Activated CD8-positive, alpha-beta T cell treated with anti-CD3 and anti-CD28 coated beads for 36 hours (primary cell): ENCODE measurements around the gene SFMBT1. TPM values are rescaled to one million over a fixed set of nuclear protein-coding genes. Genes with fewer than 3 reads are reported as not detected.
A peak's percentile ranks its signal among the peaks of the same experiment; 100 is the strongest.

Experiments used
- ATAC-seq: fragments of 200-7000 bp; cut with Tn5 transposase; one replicate; pipeline ENCODE4 v1.10.0; 2021; ENCODE audit warnings: mild to moderate bottlenecking, moderate library complexity
- CTCF ChIA-PET: fragments of 350-600 bp; sonication (Branson Sonifier 250); formaldehyde crosslinking; loops from one replicate; lab custom pipeline; 2021; ENCODE audit warnings: antibody characterized with exemption; lab: Charles Lee
- POLR2A ChIA-PET: fragments of 350-600 bp; sonication (Branson Sonifier 250); formaldehyde crosslinking; loops from one replicate; lab custom pipeline; 2021; ENCODE audit warnings: antibody characterized with exemption; lab: Charles Lee
- DNase-seq: peaks from one replicate; pipeline ENCODE4 v3.0.0-alpha.2; 2020
- H3K27ac Mint-ChIP-seq: one replicate; pipeline ENCODE4 v1.8.0; 2021; ENCODE audit warnings: mild to moderate bottlenecking, mixed read lengths
- H3K27me3 Mint-ChIP-seq: one replicate; pipeline ENCODE4 v1.8.0; 2021; ENCODE audit warnings: mixed read lengths
- H3K36me3 Mint-ChIP-seq: one replicate; pipeline ENCODE4 v1.8.0; 2021; ENCODE audit warnings: low read depth, mixed read lengths
- H3K4me1 Mint-ChIP-seq: one replicate; pipeline ENCODE4 v1.8.0; 2021; ENCODE audit warnings: low read depth, mixed read lengths
- H3K4me3 Mint-ChIP-seq: one replicate; pipeline ENCODE4 v1.8.0; 2021; ENCODE audit warnings: mild to moderate bottlenecking, moderate library complexity, mixed read lengths
- H3K9me3 Mint-ChIP-seq: one replicate; pipeline ENCODE4 v1.8.0; 2021; ENCODE audit warnings: mixed read lengths
- CTCF ChIP-seq: fragments of 200-600 bp; IDR thresholded peaks from one replicate; pipeline ENCODE4 v1.8.0; 2022; ENCODE audit warnings: antibody characterized with exemption, mild to moderate bottlenecking
- intact Hi-C: fragments of 100-400 bp; cut with micrococcal nuclease; formaldehyde crosslinking; loops from one replicate; pipeline ENCODE4 v1.10.0; 2022
- total RNA-seq, 2 experiments: library from RNA; stranded (reverse); gene quantifications; one replicate each; pipeline ENCODE4 v1.2.3, GENCODE V29; 2021

Gene SFMBT1
- total RNA-seq, 2 experiments from 2014 or later = 17.8 to 20.1 TPM

- Mint-ChIP-seq H3K27me3 (no peaks in the 10 kb centered on the region), H3K27ac (no peak overlapping the region), H3K4me3 (no peak overlapping the region), H3K9me3 (no peaks in the 10 kb centered on the region), H3K4me1 (peaks cover 31% of the 10 kb centered on the region), H3K36me3 (peaks cover 2% of the 10 kb centered on the region)
- ATAC-seq (no peak), DNase-seq (no peak)
- intact Hi-C loops = no loop called here
- POLR2A ChIA-PET = interaction anchor here (1.1 kb wide), 1 partner anchor 14 kb away, joined by 3 read pairs; no protein-coding TSS in a partner anchor
- CTCF ChIA-PET = interaction anchor here (1.2 to 2.1 kb wide), 4 partner anchors 10 to 58 kb away, joined by 3 to 10 read pairs (median 5); no protein-coding TSS in a partner anchor
- no peak for TF ChIP-seq CTCF
These were observed 166.8 kb downstream of the SFMBT1 start for GRCh38 chr3:52879090-52879489.

- no peak for ATAC-seq
- no peak for DNase-seq
- H3K9me3 Mint-ChIP-seq = no peaks in the 10 kb centered on the region
- no peak overlapping the region for H3K27ac Mint-ChIP-seq
- intact Hi-C loops = no loop called here
- H3K4me3 Mint-ChIP-seq = no peak overlapping the region
- no peak for TF ChIP-seq CTCF
- ChIA-PET POLR2A (no interaction called here), CTCF (no interaction called here)
- peaks cover 41% of the 10 kb centered on the region for H3K4me1 Mint-ChIP-seq
- no peaks in the 10 kb centered on the region for H3K27me3 Mint-ChIP-seq
- H3K36me3 Mint-ChIP-seq = peaks cover 2% of the 10 kb centered on the region
These were observed 168.8 kb downstream of the SFMBT1 start for GRCh38 chr3:52877085-52877484.

- H3K4me1 Mint-ChIP-seq = peaks cover 41% of the 10 kb centered on the region
- intact Hi-C loops = no loop called here
- no peaks in the 10 kb centered on the region for H3K27me3 Mint-ChIP-seq
- peaks cover 2% of the 10 kb centered on the region for H3K36me3 Mint-ChIP-seq
- DNase-seq = peak; percentile 48
- no peak for TF ChIP-seq CTCF
- ATAC-seq = peak; percentile 79
- H3K27ac Mint-ChIP-seq = peak overlapping the region; percentile 59
- ChIA-PET CTCF (interaction anchor here (1.0 to 1.4 kb wide), 5 partner anchors 17 to 239 kb away, joined by 3 to 4 read pairs (median 3); no protein-coding TSS in a partner anchor), POLR2A (interaction anchor here (1.3 to 2.0 kb wide), 2 partner anchors 18 to 22 kb away, joined by 3 to 10 read pairs; partner anchors contain the start of gene STIMATE)
- no peaks in the 10 kb centered on the region for H3K9me3 Mint-ChIP-seq
- H3K4me3 Mint-ChIP-seq = peak overlapping the region; percentile 3
These were observed 170.8 kb downstream of the SFMBT1 start for GRCh38 chr3:52874864-52875587.

GRCh38 chr3:52874160-52874701 lies 171.6 kb downstream of the SFMBT1 start:
- DNase-seq (no peak), ATAC-seq (no peak)
- intact Hi-C loops = no loop called here
- ChIA-PET CTCF (interaction anchor here (1.0 to 1.4 kb wide), 4 partner anchors 16 to 61 kb away, joined by 3 to 4 read pairs (median 3); no protein-coding TSS in a partner anchor), POLR2A (interaction anchor here (2.0 kb wide), 1 partner anchor 19 kb away, joined by 10 read pairs; no protein-coding TSS in a partner anchor)
- Mint-ChIP-seq H3K9me3 (no peaks in the 10 kb centered on the region), H3K4me1 (peaks cover 41% of the 10 kb centered on the region), H3K27me3 (no peaks in the 10 kb centered on the region), H3K27ac (no peak overlapping the region), H3K36me3 (peaks cover 2% of the 10 kb centered on the region), H3K4me3 (no peak overlapping the region)
- TF ChIP-seq CTCF = no peak
